Stimulated activated CD4-positive, alpha-beta T cell treated with anti-CD3 and anti-CD28 coated beads, Interleukin-4, amount 100 ng/mL, for 4 hours (primary cell): ENCODE data around the gene SYT15.
"Not testable (repeated sequence)": the region's sequence is repeated elsewhere in the genome, so short reads cannot be mapped to it uniquely, and the experiment has no call there.

Experiments
- DNase-seq, 2 experiments: peaks; one replicate each; pipeline ENCODE4 v3.0.0-alpha.2; 2020

Gene SYT15

GRCh38 chr10:46578474-46579178 is at the start of gene SYT15:
Gene SYT15 (plus strand): TSS chr10:46579128. CDS start chr10:46579169, 41 bp downstream.
- not testable (repeated sequence) for DNase-seq

GRCh38 chr10:46529742-46530141 is 49.2 kb upstream of the SYT15 start:
- DNase-seq = not testable (repeated sequence)

GRCh38 chr10:46530249-46531186 is 48.4 kb upstream of the SYT15 start:
- no peak for DNase-seq

DNA sequence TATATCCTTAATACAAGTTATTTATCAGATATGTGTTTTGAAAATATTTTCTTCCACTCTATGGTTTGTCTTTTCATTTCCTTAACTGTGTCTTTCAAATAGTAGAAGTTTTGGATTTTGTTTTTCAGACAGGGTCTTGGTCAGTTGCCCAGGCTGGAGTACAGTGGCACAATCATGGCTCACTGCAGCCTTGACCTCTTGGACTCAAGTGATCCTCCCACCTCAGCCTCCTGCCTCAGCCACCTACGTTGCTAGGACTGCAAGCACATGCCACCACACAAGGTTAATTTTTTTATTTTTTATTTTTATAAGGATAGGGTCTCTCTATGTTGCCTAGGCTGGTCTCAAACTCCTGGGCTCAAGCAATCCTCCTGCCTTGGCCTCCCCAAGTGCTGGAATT is 46.7 kb upstream of the SYT15 start:
- not testable (repeated sequence) for DNase-seq

DNA sequence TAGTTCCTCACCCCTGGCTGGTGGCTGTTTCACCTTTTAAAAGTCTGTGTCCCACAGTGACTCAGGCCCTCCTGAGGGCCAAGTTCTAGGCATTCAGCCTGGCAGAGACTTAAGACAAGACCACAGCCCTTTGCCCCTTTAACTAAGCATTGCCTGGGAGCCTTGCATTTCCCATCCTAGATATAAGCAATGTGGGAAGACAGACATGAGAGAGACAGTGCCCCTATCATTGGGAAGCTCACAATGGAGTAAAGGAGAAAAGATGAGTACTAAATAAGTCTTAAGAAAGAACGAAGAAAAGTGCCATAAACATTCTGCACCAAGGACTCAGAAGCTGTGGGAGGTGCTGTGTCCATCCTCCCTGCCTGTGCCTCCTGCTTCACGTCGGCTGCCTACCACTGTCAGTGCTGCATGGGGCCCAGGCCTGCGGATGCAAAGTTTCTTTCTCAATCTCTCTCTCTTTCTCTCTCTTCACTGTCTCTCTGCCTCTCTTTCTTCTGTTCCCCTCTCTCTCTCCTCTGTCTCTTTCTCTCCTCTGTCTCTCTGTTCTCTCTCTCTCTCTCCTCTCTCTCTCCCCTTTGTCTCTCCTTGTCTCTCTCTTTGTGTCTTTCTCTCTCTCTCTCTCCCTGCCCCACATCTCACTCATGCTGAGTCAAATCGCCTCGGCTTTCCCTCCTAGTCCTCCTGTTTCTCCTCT is 44.0 kb upstream of the SYT15 start:
- no peak for DNase-seq

- no peak for DNase-seq
Observed at GRCh38 chr10:46536171-46536570, 42.8 kb upstream of the SYT15 start.

DNA sequence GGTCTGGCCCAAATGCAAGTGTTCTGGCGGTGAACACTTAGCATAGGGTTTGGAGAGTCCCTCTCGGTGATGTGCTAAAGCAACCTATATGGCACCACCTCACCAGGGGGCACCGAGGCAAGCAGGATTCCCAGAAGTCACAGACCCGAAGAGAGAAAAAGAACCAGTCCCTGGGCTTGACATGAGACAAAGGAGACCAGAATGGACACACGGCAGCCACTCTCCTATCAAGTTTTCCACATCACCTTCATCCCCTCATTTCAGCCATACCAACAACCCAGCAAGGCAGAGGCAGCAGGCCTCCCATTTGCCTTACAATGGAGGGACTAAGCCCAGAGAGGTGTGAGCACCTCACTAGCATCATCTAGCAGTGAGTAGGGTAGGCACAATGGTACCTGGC is 42.1 kb upstream of the SYT15 start:
- no peak for DNase-seq

DNA sequence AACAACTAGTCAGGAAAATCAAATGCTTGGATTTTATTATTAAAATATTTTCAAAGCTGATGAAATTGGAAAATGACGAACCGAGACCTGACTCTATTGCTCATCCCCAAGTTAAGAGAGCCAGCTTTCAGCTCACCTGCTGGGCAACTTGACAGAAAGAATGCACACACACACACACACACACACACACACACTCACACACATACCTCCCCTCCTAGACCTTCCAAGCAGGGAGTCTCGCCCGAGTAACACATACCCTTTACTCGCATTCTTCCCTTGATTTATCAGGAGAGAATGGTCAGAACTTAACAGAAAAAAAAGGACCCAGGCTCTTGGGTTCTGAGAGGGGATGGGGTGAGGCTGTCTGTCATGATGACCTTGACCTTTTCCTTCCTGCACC is 41.6 kb upstream of the SYT15 start:
- no peak for DNase-seq

DNA sequence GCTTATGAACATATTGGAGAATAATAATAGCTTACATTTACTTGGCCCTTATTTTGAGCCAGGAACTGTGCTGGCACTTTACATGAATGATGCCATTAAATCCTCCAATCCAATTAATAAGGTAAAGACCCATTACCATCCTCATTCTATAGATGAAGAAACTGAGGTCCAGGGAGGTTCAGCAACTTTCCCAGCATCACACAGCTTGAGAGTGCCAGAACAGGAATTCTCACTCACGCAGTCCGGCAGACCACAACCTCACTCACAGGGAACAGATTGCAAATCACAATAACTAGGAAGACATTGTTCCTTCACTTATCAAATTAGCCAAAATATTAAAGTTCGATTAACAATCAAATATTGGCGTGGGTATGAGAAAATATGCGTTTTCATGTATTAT is 40.8 kb upstream of the SYT15 start:
- DNase-seq = no peak

- DNase-seq = no peak
Observed at GRCh38 chr10:46538717-46539426, 40.1 kb upstream of the SYT15 start.

DNA sequence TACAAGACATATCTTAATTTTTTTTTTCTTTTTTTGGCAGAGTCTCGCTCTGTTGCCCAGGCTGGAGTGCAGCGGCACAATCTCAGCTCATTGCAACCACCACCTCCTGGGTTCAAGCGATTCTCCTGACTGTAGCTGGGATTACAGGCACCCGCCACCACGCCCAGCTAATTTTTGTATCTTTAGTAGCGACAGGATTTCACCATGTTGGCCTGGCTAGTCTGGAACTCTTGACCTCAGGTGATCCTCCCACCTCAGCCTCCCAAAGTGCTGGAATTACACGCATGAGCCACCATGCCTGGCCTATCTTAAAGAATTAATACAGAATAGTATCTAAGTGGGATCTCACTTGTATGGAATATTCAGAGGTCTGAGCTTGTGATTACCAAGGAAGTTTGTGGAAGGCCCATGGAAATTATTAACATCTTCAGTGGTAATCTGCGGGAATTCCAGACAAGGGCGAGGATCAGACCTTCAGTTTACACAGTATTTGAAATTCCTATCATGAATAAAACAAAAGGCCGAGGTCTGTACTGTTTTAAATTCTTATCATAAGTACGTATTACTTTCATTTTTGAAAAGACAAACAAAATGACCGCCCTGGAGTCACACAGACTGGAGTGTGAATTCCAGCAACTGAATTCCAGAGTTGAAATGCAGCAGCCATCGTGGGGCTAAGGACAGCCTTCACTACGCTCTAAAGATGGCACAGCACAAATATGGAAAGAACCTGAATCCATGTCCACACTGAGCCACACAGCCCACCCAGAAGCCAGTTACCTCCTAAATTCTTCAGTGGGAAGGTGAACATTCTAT is 39.1 kb upstream of the SYT15 start:
- DNase-seq = no peak

GRCh38 chr10:46540412-46541016 is 38.4 kb upstream of the SYT15 start:
- DNase-seq = no peak

DNA sequence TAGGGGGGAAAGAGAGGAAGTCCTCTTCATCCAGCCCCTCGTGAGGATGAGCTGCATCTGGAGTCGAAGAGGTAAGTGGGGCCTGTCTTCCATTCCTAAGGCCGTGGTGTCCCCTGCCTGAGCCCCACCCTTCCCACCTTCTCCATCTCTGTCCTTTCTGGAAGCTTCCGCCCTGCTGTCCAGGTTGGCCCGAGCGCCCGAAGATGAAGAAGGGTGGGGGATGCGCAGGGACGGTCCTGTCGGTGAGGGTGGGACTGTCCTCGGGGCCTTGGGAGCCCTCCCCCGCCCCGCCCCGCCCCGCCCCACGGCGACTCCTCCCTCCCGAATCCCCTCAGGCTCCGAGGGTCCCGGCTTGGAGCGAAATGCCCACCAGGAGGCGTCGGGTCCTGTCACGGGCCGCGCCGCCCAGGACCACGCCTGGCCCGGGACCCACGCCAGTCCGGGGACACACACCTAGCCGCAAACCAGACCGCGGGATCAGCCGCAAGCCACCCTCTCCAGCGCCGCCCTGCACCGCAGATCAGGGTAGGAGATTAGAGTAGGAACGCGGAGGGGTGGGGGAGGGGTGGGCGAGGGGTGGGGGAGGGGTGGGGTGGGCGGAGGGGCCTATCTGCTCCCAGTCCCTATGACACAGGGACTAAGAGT is 37.8 kb upstream of the SYT15 start:
- no peak for DNase-seq

GRCh38 chr10:46541735-46542566 is 37.0 kb upstream of the SYT15 start:
- DNase-seq = no peak

- DNase-seq = peak in 1 of 2 experiments; percentile 1
Observed at GRCh38 chr10:46542567-46543465, 36.1 kb upstream of the SYT15 start.

DNA sequence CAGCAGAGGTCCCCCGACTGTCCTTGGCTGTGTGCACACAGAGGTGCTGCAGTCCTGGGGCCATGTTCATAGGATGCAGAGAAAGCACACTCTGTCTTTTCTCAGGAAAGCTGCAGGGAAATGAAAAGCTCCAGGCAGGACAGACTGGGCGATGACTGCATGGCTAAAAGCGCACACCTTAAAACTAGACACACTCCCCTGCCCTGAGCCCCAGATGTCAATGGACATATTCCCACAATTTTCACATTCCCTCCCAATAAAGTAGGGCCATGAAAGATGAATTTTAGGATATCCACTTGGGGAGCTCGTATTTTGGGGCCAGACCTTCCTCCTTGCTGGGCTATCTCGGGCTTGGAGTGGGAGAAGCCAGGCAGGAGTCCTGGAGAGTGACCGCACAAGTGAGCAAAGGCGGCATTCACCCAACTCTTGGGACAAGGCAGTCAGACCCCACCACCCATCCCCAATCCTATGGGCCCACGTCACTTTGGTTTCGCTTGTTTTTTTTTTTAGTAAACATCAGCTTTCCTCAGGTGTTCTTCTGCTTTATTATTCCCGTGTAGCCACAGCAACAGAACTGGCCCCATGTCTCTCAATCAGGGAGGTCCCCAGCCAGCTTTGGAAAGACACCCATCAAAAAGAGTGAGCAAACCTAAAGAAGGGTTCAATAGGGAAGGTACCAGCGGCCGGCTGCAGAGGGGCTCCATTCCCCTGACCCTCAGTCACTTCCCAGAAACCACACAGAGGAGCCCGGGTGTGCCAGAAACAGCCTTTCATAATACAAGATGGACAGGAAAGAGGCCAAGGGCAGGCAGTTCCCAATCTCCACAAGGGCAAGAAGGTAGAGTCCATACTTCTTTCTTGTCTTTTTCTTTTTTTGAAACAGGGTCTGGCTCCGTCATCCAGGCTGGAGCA is 35.2 kb upstream of the SYT15 start:
- peak in 1 of 2 experiments; percentile 1 for DNase-seq

GRCh38 chr10:46544989-46545791 is 33.7 kb upstream of the SYT15 start:
- peak in 1 of 2 experiments; percentile 1 for DNase-seq
